ENCODE measurements around the gene UBE2F.

DNA sequence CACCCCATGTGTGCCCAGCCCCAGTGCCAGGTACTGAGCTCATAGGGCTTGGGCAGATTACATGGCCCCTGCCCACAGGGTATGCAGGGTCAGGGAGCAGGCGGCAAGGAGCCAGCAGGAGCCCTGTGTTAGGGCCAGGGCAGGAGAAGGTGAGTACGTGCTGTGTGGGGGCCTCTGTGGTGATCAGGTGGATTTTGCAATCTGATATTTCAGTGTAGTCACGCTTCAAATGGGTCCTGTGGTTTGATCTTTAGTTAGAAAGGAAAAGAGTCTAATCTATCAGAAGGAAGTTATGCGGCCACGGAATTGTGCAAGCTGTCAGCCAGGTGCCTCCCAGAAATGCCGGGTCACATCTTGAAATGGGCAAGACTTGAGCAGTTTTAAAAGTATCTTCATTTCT is 13.9 kb downstream of the UBE2F start:
- TF ChIP-seq POLR2A (IDR thresholded peaks at IDR 0.05) = no peak
- TF ChIP-seq, protein P1, sequence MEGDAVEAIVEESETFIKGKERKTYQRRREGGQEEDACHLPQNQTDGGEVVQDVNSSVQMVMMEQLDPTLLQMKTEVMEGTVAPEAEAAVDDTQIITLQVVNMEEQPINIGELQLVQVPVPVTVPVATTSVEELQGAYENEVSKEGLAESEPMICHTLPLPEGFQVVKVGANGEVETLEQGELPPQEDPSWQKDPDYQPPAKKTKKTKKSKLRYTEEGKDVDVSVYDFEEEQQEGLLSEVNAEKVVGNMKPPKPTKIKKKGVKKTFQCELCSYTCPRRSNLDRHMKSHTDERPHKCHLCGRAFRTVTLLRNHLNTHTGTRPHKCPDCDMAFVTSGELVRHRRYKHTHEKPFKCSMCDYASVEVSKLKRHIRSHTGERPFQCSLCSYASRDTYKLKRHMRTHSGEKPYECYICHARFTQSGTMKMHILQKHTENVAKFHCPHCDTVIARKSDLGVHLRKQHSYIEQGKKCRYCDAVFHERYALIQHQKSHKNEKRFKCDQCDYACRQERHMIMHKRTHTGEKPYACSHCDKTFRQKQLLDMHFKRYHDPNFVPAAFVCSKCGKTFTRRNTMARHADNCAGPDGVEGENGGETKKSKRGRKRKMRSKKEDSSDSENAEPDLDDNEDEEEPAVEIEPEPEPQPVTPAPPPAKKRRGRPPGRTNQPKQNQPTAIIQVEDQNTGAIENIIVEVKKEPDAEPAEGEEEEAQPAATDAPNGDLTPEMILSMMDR (IDR thresholded peaks at IDR 0.05 in 8 of 11, conservative IDR thresholded peaks at IDR 0.05 in 3 of 11) = no peak
- peak in 1 of 3 donors; percentile 28 for TF ChIP-seq POLR2AphosphoS5 (IDR thresholded peaks at IDR 0.05)
